GM12891 (cell line): ENCODE measurements around the gene SAA1.

Experiments used
- POLR2A ChIP-seq: IDR thresholded peaks from 2 replicates; pipeline ENCODE4 v1.6.1; 2011; ENCODE audit warnings: low read depth, low read length, control low read depth
- POLR2AphosphoS5 ChIP-seq: IDR thresholded peaks from 2 replicates; pipeline ENCODE4 v1.6.1; 2011; ENCODE audit warnings: low read depth, low read length, control low read depth
- POU2F2 ChIP-seq: IDR thresholded peaks from 2 replicates; pipeline ENCODE4 v1.6.1; 2011; ENCODE audit warnings: low read depth, mild to moderate bottlenecking, control low read depth, low read length, moderate library complexity
- TAF1 ChIP-seq: IDR thresholded peaks from 2 replicates; pipeline ENCODE4 v1.6.1; 2011; ENCODE audit warnings: low read depth, low read length, control low read depth

DNA sequence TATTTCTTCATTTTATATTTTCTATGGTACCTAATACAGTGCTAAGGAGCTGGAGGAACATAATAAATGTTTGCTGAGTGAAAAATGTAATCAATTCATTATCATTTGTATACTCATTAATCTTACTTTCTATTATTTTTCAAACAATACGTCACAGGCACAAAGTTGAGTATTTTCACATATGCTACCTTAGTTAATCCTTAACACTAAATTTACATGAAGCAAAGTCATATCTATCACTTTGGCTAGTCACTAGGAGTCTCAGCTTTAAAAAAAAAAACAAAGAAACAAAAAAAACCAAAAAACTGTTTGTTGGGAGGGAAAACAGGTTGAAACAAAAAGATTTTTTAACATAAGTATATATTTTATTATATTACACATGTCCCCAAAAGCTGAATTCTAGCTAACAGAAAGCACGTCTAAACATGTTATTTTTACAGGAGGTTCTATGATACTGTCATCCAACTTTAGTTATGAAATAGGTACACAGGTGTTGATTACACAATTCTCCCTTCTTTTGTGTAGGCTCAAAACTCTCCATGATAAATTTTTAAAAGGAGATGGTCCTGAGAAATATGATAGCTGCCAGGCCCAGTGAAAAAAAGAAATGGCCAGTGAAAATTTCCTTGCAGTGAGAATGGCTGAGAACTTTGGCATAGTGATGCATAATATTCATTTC, 41.5 kb downstream of the SAA1 start:
- TF ChIP-seq POLR2AphosphoS5 (no peak), POLR2A (no peak), TAF1 (no peak), POU2F2 (no peak)
